HepG2 (cell line): ENCODE measurements around the gene DPY19L1. TPM values are rescaled to one million over a fixed set of nuclear protein-coding genes. Genes with fewer than 3 reads are reported as not detected.
A peak's percentile ranks its signal among the peaks of the same experiment; 100 is the strongest.

Experiments
- ASH2L ChIP-seq: fragments of 300-600, 200-600 bp; sonication (generic); IDR thresholded peaks from 2 replicates; pipeline ENCODE4 v1.7.0; 2017; ENCODE audit warnings: low read depth, mild to moderate bottlenecking, moderate library complexity, mixed read lengths, low read length; ENCODE audit not compliant: insufficient read length
- CC2D1A ChIP-seq: sonication (generic); formaldehyde crosslinking; IDR thresholded peaks from 2 replicates; pipeline ENCODE4 v1.8.1; 2023; ENCODE audit warnings: mild to moderate bottlenecking, missing genetic modification reagents
- CCAR2 ChIP-seq: fragments of 200-400 bp; formaldehyde crosslinking; optimal IDR thresholded peaks from 2 replicates; pipeline ENCODE3; 2018; ENCODE audit warnings: low read depth, mild to moderate bottlenecking, low read length, moderate library complexity
- NR2F1 ChIP-seq, 2 experiments: fragments of 450-650 bp in 1 of 2; formaldehyde crosslinking in 1 of 2; IDR thresholded peaks; 2 replicates each; pipeline versions ENCODE4 v1.5.0 to v1.6.1; 2016 to 2020; ENCODE audit warnings: mild to moderate bottlenecking in 1 of 2, missing compliant biosample characterization in 1 of 2, missing genetic modification reagents in 1 of 2, moderate library complexity in 1 of 2
- POLR2A ChIP-seq, 2 experiments: IDR thresholded peaks; 2 replicates each; pipeline ENCODE4 v1.6.1; 2011; ENCODE audit warnings: low read depth in 2 of 2, low read length in 2 of 2, mild to moderate bottlenecking in 1 of 2, moderate library complexity in 1 of 2; ENCODE audit not compliant: insufficient read depth in 1 of 2
- STAG1 ChIP-seq: sonication (generic); formaldehyde crosslinking; IDR thresholded peaks from 2 replicates; pipeline ENCODE4 v1.4.0; 2020; ENCODE audit warnings: missing genetic modification reagents
- TARDBP ChIP-seq: sonication (generic); formaldehyde crosslinking; IDR thresholded peaks from 2 replicates; pipeline ENCODE4 v1.8.0; 2022; ENCODE audit warnings: mild to moderate bottlenecking, missing genetic modification reagents
- ZNF337 ChIP-seq: sonication (generic); formaldehyde crosslinking; IDR thresholded peaks from 2 replicates; pipeline ENCODE4 v1.5.1; 2020; ENCODE audit warnings: missing genetic modification reagents, low read depth, mild to moderate bottlenecking, borderline replicate concordance
- ZNF446 ChIP-seq: sonication (generic); formaldehyde crosslinking; IDR thresholded peaks from 2 replicates; pipeline ENCODE4 v1.5.0; 2020; ENCODE audit warnings: mild to moderate bottlenecking, missing genetic modification reagents
- ZNF644 ChIP-seq: IDR thresholded peaks from 2 replicates; pipeline ENCODE4 v1.6.1; 2016; ENCODE audit warnings: low read depth
- polyA plus RNA-seq, 8 experiments: library from polyadenylated mRNA; depleted of rRNA in 3 of 8; stranded (reverse) in 7 of 8; unstranded in 1 of 8; fragments of >200 nt; fragmentation: Illumina TruSeq in 4 of 8; extraction: Trizol in 4 of 8; gene quantifications; 2 replicates each; pipeline versions ENCODE4 v1.2.1 to v1.2.3, GENCODE V29; 2011 to 2016; ENCODE audit warnings: low read depth in 4 of 8, missing spikeins in 1 of 8, mixed read lengths in 1 of 8; ENCODE audit not compliant: insufficient read depth in 1 of 8
- total RNA-seq, 5 experiments: library from RNA; depleted of rRNA; stranded (reverse); fragments of >200 nt; fragmentation: Illumina TruSeq; extraction: Trizol; gene quantifications; 2 replicates each; pipeline ENCODE4 v1.2.3, GENCODE V29; 2016; ENCODE audit warnings: low read depth in 1 of 5
- TF ChIP-seq, protein P1 (sequence below): IDR thresholded peaks from 2 replicates; pipeline ENCODE4 v1.6.1; 2016
- TF ChIP-seq, protein P2 (sequence below): sonication (generic); formaldehyde crosslinking; IDR thresholded peaks from 2 replicates; pipeline ENCODE4 v1.4.0; 2020; ENCODE audit warnings: missing genetic modification reagents, borderline replicate concordance
- TF ChIP-seq, protein P3 (sequence below): sonication (generic); formaldehyde crosslinking; IDR thresholded peaks from 2 replicates; pipeline ENCODE4 v1.5.1; 2020; ENCODE audit warnings: mild to moderate bottlenecking, missing genetic modification reagents, borderline replicate concordance
- TF ChIP-seq, protein P4 (sequence below): sonication (generic); formaldehyde crosslinking; IDR thresholded peaks from 2 replicates; pipeline ENCODE4 v1.8.0; 2022; ENCODE audit warnings: mild to moderate bottlenecking, missing genetic modification reagents; ENCODE audit not compliant: insufficient replicate concordance
- TF ChIP-seq, protein P5 (sequence below): sonication (generic); formaldehyde crosslinking; IDR thresholded peaks from 2 replicates; pipeline ENCODE4 v1.8.0; 2022; ENCODE audit warnings: mild to moderate bottlenecking, missing genetic modification reagents, borderline replicate concordance
- TF ChIP-seq, protein P6 (sequence below): IDR thresholded peaks from 2 replicates; pipeline ENCODE4 v1.6.1; 2012; ENCODE audit warnings: low read depth, low read length, improper control_type of control experiment
- TF ChIP-seq, protein P7 (sequence below): sonication (generic); formaldehyde crosslinking; IDR thresholded peaks from 2 replicates; pipeline ENCODE4 v1.9.0; 2021; ENCODE audit warnings: missing genetic modification reagents, mild to moderate bottlenecking, borderline replicate concordance

DPY19L1 gene
- total and polyA plus RNA-seq, 2 of the 13 experiments (the other 11 are each of a cell fraction or from before 2014, with no cell fraction given), result 18.9 to 32.6 TPM

DNA sequence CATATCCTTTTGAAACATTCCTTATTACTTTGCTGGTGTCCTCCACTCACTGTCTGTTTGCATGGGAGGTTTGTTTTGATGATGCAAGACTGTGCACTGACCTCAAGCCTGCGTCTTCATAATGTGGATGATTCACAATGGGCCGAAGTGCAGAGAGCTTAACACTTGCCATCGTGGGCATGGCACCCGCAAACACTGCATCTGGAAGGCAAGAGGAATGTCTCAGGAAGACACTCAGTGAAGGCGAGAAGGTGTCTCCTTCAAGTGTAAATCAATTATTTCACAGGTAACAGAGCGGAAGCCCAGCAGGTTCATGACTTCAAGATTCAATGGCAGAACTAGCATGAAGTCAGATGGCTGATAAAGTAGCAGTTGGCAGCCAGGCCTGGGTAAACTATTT lies 98.1 kb downstream of the DPY19L1 start (continued):
- TF ChIP-seq, protein P1, sequence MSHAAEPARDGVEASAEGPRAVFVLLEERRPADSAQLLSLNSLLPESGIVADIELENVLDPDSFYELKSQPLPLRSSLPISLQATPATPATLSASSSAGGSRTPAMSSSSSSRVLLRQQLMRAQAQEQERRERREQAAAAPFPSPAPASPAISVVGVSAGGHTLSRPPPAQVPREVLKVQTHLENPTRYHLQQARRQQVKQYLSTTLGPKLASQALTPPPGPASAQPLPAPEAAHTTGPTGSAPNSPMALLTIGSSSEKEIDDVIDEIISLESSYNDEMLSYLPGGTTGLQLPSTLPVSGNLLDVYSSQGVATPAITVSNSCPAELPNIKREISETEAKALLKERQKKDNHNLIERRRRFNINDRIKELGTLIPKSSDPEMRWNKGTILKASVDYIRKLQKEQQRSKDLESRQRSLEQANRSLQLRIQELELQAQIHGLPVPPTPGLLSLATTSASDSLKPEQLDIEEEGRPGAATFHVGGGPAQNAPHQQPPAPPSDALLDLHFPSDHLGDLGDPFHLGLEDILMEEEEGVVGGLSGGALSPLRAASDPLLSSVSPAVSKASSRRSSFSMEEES (CRISPR knock-in tag), result peak; percentile 27; the same call in 1 of the 2 replicates
- TF ChIP-seq ASH2L (no peak), CCAR2 (no peak), CC2D1A (CRISPR knock-in tag) (no peak), NR2F1 (CRISPR knock-in tag; IDR thresholded peaks at IDR 0.05) (no peak), ZNF446 (CRISPR knock-in tag) (no peak), ZNF337 (no peak), STAG1 (no peak), POLR2A (IDR thresholded peaks at IDR 0.05; ENCODE audit: insufficient read depth in 1 of 2, low read depth in 2 of 2, low read length in 2 of 2) (no peak), TARDBP (no peak), ZNF644 (CRISPR knock-in tag) (peak; percentile 93)
- TF ChIP-seq, protein P2, sequence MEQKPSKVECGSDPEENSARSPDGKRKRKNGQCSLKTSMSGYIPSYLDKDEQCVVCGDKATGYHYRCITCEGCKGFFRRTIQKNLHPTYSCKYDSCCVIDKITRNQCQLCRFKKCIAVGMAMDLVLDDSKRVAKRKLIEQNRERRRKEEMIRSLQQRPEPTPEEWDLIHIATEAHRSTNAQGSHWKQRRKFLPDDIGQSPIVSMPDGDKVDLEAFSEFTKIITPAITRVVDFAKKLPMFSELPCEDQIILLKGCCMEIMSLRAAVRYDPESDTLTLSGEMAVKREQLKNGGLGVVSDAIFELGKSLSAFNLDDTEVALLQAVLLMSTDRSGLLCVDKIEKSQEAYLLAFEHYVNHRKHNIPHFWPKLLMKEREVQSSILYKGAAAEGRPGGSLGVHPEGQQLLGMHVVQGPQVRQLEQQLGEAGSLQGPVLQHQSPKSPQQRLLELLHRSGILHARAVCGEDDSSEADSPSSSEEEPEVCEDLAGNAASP (CRISPR knock-in tag), result peak; percentile 71; the same call in 1 of the 2 replicates
- TF ChIP-seq, protein P3, sequence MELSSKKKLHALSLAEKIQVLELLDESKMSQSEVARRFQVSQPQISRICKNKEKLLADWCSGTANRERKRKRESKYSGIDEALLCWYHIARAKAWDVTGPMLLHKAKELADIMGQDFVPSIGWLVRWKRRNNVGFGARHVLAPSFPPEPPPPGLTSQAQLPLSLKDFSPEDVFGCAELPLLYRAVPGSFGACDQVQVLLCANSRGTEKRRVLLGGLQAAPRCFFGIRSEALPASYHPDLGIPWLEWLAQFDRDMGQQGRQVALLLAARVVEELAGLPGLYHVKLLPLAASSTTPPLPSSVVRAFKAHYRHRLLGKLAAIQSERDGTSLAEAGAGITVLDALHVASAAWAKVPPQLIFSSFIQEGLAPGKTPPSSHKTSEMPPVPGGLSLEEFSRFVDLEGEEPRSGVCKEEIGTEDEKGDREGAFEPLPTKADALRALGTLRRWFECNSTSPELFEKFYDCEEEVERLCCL (CRISPR knock-in tag), result no peak
- TF ChIP-seq, protein P4, sequence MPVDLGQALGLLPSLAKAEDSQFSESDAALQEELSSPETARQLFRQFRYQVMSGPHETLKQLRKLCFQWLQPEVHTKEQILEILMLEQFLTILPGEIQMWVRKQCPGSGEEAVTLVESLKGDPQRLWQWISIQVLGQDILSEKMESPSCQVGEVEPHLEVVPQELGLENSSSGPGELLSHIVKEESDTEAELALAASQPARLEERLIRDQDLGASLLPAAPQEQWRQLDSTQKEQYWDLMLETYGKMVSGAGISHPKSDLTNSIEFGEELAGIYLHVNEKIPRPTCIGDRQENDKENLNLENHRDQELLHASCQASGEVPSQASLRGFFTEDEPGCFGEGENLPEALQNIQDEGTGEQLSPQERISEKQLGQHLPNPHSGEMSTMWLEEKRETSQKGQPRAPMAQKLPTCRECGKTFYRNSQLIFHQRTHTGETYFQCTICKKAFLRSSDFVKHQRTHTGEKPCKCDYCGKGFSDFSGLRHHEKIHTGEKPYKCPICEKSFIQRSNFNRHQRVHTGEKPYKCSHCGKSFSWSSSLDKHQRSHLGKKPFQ (CRISPR knock-in tag), result no peak
- TF ChIP-seq, protein P5, sequence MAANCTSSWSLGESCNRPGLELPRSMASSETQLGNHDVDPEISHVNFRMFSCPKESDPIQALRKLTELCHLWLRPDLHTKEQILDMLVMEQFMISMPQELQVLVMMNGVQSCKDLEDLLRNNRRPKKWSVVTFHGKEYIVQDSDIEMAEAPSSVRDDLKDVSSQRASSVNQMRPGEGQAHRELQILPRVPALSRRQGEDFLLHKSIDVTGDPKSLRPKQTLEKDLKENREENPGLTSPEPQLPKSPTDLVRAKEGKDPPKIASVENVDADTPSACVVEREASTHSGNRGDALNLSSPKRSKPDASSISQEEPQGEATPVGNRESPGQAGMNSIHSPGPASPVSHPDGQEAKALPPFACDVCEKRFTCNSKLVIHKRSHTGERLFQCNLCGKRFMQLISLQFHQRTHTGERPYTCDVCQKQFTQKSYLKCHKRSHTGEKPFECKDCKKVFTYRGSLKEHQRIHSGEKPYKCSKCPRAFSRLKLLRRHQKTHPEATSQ (CRISPR knock-in tag), result no peak
- TF ChIP-seq, protein P6, sequence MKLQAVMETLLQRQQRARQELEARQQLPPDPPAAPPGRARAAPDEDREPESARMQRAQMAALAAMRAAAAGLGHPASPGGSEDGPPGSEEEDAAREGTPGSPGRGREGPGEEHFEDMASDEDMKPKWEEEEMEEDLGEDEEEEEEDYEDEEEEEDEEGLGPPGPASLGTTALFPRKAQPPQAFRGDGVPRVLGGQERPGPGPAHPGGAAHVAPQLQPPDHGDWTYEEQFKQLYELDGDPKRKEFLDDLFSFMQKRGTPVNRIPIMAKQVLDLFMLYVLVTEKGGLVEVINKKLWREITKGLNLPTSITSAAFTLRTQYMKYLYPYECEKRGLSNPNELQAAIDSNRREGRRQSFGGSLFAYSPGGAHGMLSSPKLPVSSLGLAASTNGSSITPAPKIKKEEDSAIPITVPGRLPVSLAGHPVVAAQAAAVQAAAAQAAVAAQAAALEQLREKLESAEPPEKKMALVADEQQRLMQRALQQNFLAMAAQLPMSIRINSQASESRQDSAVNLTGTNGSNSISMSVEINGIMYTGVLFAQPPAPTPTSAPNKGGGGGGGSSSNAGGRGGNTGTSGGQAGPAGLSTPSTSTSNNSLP, result no peak
- TF ChIP-seq, protein P7, sequence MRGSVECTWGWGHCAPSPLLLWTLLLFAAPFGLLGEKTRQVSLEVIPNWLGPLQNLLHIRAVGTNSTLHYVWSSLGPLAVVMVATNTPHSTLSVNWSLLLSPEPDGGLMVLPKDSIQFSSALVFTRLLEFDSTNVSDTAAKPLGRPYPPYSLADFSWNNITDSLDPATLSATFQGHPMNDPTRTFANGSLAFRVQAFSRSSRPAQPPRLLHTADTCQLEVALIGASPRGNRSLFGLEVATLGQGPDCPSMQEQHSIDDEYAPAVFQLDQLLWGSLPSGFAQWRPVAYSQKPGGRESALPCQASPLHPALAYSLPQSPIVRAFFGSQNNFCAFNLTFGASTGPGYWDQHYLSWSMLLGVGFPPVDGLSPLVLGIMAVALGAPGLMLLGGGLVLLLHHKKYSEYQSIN (CRISPR knock-in tag), result no peak
